Endothelial cell of umbilical vein (primary cell): ENCODE measurements around the gene ZNF804B.

Experiments
- MYC ChIP-seq: IDR thresholded peaks from one replicate; pipeline ENCODE4 v1.6.1; 2011; ENCODE audit warnings: mild to moderate bottlenecking, low read depth, low read length
- TF ChIP-seq, protein P1 (sequence below), 2 donors: IDR thresholded peaks; 1 replicate in 1 of 2; 2 replicates in 1 of 2; pipeline ENCODE4 v1.5.1; 2011; ENCODE audit warnings: low read length in 2 of 2, mild to moderate bottlenecking in 2 of 2, moderate library complexity in 2 of 2, control low read depth in 1 of 2, inconsistent platforms in 1 of 2, low read depth in 1 of 2; ENCODE audit not compliant: insufficient read depth in 1 of 2; ENCODE audit errors: extremely low read depth in 1 of 2

DNA sequence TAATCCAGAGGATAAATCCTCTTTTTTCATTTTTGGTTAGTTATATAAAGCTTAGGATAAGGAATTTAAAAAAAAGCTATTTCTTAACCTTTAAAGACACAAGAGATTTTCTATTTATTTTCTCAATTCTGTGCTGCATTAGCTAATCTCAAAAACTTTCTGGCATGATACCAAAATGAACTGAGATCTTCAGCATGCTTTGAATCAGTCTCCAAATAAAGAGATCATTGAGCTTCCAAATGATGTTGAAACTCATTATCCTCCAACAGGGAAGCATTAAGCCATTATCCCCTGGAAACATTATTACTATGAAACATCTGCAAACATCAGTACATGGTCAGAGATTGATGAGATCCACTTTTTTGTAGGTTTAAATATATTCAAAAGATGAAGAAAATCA lies 386.3 kb downstream of the ZNF804B start:
- TF ChIP-seq, protein P1, sequence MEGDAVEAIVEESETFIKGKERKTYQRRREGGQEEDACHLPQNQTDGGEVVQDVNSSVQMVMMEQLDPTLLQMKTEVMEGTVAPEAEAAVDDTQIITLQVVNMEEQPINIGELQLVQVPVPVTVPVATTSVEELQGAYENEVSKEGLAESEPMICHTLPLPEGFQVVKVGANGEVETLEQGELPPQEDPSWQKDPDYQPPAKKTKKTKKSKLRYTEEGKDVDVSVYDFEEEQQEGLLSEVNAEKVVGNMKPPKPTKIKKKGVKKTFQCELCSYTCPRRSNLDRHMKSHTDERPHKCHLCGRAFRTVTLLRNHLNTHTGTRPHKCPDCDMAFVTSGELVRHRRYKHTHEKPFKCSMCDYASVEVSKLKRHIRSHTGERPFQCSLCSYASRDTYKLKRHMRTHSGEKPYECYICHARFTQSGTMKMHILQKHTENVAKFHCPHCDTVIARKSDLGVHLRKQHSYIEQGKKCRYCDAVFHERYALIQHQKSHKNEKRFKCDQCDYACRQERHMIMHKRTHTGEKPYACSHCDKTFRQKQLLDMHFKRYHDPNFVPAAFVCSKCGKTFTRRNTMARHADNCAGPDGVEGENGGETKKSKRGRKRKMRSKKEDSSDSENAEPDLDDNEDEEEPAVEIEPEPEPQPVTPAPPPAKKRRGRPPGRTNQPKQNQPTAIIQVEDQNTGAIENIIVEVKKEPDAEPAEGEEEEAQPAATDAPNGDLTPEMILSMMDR (IDR thresholded peaks at IDR 0.05; ENCODE audit: extremely low read depth in 1 of 2, insufficient read depth in 1 of 2, low read depth in 1 of 2, low read length in 2 of 2), result no peak
- TF ChIP-seq MYC, result no peak
